ENCODE data around the gene PLB1.

GRCh38 chr2:28578774-28579173 is 82.9 kb downstream of the PLB1 start:
- TF ChIP-seq CTCF (IDR thresholded peaks at IDR 0.05; ENCODE audit: poor library complexity, severe bottlenecking) (no peak), EZH2 (IDR thresholded peaks at IDR 0.05; ENCODE audit: borderline replicate concordance, insufficient read depth, low read length, poor library complexity, severe bottlenecking) (no peak), POLR2AphosphoS5 (IDR thresholded peaks at IDR 0.05) (no peak), EP300 (conservative IDR thresholded peaks at IDR 0.05; ENCODE audit: poor library complexity, severe bottlenecking) (no peak), RAD21 (conservative IDR thresholded peaks at IDR 0.05) (no peak), SMC3 (conservative IDR thresholded peaks at IDR 0.05; ENCODE audit: poor library complexity) (no peak), REST (IDR thresholded peaks at IDR 0.05; ENCODE audit: borderline replicate concordance) (no peak), MXI1 (conservative IDR thresholded peaks at IDR 0.05; ENCODE audit: poor library complexity, severe bottlenecking) (no peak), TAF1 (IDR thresholded peaks at IDR 0.05; ENCODE audit: low read depth) (no peak)

Measured in neural cell (in vitro differentiated cells).